MV-4-11 (cell line): Measurements from ENCODE around the gene KLHDC2.
"Not testable (repeated sequence)": the region's sequence is repeated elsewhere in the genome, so short reads cannot be mapped to it uniquely, and the experiment has no call there.

Experiments
- DNase-seq: peaks from one replicate; lab custom pipeline; 2025; lab: John Stamatoyannopoulos, UW

KLHDC2 gene

GRCh38 chr14:49767571-49768300, at the start of gene KLHDC2:
KLHDC2 (plus strand) TSS chr14:49768153; CDS start chr14:49768469, 316 bp downstream.
- DNase-seq, result peak; percentile 71

- DNase-seq, result no peak
These were observed 47.2 kb upstream of the KLHDC2 start for GRCh38 chr14:49720744-49721143.

GRCh38 chr14:49721733-49722435, 46.1 kb upstream of the KLHDC2 start:
- DNase-seq, result not testable (repeated sequence)

GRCh38 chr14:49727171-49727570, 40.8 kb upstream of the KLHDC2 start:
- no peak for DNase-seq

- no peak for DNase-seq
These were observed 35.1 kb upstream of the KLHDC2 start for GRCh38 chr14:49732896-49733295.

- peak; percentile 4 for DNase-seq
These were observed 34.1 kb upstream of the KLHDC2 start for GRCh38 chr14:49733836-49734235.

GRCh38 chr14:49735669-49736068, 32.3 kb upstream of the KLHDC2 start:
- not testable (repeated sequence) for DNase-seq

- DNase-seq, result no peak
These were observed 22.8 kb upstream of the KLHDC2 start for GRCh38 chr14:49745191-49745590.

- not testable (repeated sequence) for DNase-seq
These were observed 21.5 kb upstream of the KLHDC2 start for GRCh38 chr14:49746476-49746875.

GRCh38 chr14:49754570-49755097, 13.3 kb upstream of the KLHDC2 start:
- DNase-seq, result no peak

GRCh38 chr14:49755378-49755777, 12.6 kb upstream of the KLHDC2 start:
- DNase-seq, result no peak

GRCh38 chr14:49761839-49762551, 6.0 kb upstream of the KLHDC2 start:
- no peak for DNase-seq

- DNase-seq, result no peak
These were observed 1.1 kb upstream of the KLHDC2 start for GRCh38 chr14:49766839-49767238.

- DNase-seq, result no peak
These were observed 733 bp upstream of the KLHDC2 start for GRCh38 chr14:49767270-49767570.

- DNase-seq, result peak; percentile 32
These were observed 558 bp downstream of the KLHDC2 start for GRCh38 chr14:49768301-49769121.

- DNase-seq, result no peak
These were observed 1.2 kb downstream of the KLHDC2 start for GRCh38 chr14:49769171-49769570.

GRCh38 chr14:49769581-49770211, 1.7 kb downstream of the KLHDC2 start:
- peak; percentile 10 for DNase-seq

GRCh38 chr14:49770212-49770817, 2.4 kb downstream of the KLHDC2 start:
- no peak for DNase-seq

- DNase-seq, result not testable (repeated sequence)
These were observed 3.7 kb downstream of the KLHDC2 start for GRCh38 chr14:49771691-49772090.

- DNase-seq, result no peak
These were observed 6.2 kb downstream of the KLHDC2 start for GRCh38 chr14:49774106-49774505.

- no peak for DNase-seq
These were observed 10.5 kb downstream of the KLHDC2 start for GRCh38 chr14:49778421-49778820.
